Raji (cell line): ENCODE data around the gene BAZ2B.

Experiments used
- POLR2A ChIP-seq: IDR thresholded peaks from 2 replicates; pipeline ENCODE4 v1.6.1; 2011; ENCODE audit warnings: low read depth, low read length, control low read depth; ENCODE audit not compliant: insufficient read depth

Gene BAZ2B

DNA sequence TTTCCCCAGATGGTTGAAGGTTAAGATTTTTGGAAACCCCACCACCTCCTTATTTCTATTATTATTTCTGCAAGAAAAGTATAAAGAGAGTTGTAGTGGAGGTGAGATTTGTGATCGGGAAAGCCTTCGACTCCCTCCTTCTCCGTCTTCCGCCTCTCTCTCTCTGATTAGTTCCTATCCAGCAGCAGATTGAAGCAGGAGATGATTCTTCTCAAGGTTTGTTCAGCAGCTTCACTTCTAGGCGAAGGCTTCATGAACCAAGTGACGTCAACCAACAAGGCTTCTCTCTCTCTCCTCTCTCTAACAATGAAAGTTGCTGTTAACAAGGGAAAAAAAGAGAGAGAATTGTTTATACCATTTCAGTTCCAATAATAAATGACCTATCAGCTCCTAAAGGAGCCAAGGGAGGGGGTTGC lies at the start of gene BAZ2B:
BAZ2B (minus strand) TSS at position 263 of the 416 bp plus-strand sequence. CDS start 137,829 bp downstream, outside the sequence.
- TF ChIP-seq POLR2A: no peak

- no peak for TF ChIP-seq POLR2A
These were observed 44.9 kb upstream of the BAZ2B start for GRCh38 chr2:159661286-159661685.

DNA sequence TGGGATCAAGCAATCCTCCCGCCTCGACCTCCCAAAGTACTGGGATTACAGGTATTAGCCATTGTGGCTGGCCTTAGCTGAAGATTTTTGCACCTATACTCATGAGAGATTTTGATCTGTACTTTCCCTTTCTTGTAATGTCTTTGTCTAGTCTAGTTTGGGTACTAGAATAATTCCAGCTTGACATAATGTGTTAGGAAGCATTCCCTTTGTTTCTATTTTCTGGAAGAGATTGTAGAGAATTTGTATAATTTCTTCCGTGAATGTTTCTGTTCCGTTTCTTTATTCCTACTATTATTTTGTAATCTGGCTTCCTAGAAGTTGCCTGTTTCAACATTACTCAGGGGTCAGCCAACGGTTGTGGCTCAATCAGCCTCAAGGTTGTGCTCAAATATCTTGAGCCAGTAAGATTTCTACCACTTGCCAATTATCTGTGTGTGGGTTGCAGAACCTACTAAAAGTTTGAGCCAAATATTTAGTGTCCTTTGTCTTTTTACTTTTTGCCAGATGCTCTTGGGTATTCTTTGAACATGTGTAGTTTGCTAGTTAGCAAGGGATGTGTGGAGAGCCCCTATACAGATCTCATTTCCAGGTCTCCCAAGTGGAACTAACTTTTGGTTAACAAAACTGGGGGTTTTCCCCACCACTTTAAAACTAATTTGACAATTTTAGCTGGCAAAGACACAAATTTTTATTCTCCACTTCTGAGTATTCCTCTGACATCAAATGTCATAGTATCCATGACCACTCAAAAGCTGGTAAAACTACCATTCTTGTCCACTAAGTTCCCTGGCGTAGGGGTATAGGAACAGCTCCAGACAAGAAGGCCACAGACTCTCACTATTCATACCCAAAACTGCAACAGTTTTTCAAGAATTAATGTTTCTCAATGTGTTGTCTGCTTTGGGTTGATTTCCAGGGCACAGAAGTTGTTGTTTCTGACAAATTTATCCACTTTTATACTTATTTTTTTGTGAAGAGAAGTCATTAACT lies 42.8 kb upstream of the BAZ2B start:
- no peak for TF ChIP-seq POLR2A

GRCh38 chr2:159653962-159654361 lies 37.6 kb upstream of the BAZ2B start:
- TF ChIP-seq POLR2A: no peak

DNA sequence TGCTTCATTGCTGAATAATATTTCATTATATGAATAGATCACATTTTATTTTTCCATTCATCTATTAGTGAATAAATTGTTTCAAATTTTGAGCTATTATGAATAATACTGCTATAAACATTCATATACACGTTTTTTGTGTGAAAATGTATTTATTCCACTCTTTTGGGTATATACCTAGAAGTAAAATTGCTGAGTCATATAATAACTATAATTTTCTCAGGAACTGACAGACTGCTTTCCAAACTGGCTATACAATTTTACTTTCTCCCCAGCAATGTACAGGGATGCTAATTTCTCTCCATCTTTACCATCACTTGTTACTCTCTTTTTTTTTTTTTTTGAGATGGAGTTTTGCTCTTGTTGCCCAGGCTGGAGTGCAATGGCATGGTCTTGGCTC lies 35.5 kb upstream of the BAZ2B start:
- TF ChIP-seq POLR2A: no peak

DNA sequence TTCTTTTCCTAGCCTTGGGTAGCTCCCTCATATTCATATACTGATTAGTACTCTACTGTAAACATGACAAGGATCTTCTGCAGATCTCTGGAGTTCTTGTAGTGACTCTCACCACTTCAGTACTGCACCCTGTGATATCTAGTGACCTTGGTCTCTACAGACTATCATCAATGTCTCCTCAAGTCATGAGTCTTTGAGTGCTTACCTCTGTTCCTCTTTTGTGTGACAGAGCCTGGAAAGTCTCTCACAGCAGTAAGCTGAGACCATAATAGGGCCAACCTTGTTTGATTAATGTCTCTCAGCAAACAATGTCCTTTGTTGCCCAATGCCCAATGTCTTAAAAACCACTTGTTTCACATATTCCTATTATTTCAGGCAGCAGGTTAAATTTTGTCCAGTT lies 34.2 kb upstream of the BAZ2B start:
- no peak for TF ChIP-seq POLR2A

DNA sequence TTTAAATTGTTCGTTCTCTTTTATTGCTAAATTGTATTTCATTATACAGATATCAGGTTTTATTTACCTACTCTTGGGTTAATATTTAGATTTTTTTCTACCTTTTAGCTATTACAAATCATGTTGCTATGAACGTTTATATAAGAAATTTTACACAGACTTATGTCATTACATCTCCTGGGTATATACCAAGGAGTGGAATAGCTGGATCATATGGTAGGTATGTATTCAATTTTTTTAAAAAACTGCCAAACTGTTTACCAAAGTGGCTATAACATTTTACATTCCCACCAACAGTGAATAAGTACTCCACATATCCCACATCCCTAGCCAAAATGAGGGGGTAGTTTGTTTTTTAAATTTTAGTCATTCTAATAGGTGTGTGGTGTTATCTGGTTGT lies 32.3 kb upstream of the BAZ2B start:
- TF ChIP-seq POLR2A: no peak

- TF ChIP-seq POLR2A: no peak
These were observed 31.3 kb upstream of the BAZ2B start for GRCh38 chr2:159647667-159648066.

DNA sequence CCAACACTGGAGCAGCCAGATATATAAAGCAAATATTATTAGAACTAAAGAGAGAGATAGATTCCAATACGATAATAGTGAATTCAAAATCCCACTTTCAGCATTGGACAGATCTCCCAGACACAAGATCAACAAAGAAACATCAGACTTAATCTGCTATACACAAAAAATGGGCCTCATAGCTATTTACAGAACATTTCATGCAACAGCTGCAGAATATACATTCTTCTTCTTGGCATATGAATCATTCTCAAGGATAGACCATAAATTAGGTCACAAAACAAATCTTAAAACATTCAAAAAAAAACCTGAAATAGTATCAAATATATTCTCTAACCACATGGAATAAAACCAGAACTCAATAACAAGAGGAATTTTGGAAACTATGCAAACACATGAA lies 23.8 kb upstream of the BAZ2B start:
- no peak for TF ChIP-seq POLR2A

DNA sequence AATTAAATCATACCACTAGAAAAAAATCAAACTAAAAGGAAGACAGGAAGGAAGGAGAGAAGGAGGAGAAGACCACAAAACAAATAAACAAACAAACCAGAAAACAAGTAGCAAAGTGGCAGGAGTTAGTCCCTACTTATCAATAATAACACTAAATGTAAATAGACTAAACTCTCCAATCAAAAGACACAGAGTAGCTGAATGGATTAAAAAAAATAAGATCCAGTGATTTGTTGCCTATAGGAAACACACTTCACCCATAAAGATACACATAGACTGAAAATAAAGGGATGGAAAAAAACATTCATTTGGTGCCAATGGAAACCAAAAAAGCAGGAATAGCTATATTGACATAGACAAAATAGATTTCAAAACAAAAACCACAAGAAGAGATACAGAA lies 23.4 kb upstream of the BAZ2B start:
- TF ChIP-seq POLR2A: no peak

GRCh38 chr2:159639071-159639470 lies 22.7 kb upstream of the BAZ2B start:
- no peak for TF ChIP-seq POLR2A

GRCh38 chr2:159637988-159638501 lies 21.7 kb upstream of the BAZ2B start:
- TF ChIP-seq POLR2A: no peak

GRCh38 chr2:159637240-159637639 lies 20.9 kb upstream of the BAZ2B start:
- no peak for TF ChIP-seq POLR2A

DNA sequence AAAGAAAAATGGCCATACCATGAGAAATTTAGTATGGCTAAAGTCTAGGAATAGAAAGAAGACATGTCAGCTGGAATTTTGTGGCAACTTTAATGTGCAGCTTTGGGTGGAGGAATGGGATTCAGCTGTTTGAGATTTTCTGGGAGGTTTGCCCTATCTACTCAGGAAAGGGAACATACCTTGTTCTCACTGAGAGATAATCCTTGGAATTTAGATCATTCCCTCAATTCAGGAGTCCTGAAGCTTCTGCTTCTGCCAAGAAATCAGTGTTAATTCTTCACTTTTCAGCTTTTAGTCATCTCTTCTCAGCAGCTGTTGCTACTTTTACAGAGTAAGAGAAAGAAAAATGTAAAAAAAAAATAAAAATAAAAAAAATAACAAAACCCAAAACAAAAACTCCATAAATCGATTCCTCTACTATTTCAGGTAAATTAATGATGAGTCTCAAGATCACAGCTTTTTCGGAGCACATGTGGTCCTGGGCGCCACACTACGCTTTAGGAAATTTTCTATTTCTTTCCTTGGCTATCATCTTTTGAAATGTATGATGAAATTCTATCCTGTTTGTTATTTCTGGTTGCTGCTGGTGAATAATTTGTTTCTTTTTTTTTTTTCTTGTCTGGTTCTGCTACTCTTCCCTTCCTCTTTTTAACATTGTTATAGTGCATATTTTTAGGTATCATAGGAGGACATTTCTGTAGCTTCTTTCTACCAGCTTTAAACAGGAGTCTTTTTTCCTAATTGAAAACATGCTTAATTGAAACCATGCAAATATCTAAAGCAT lies 18.9 kb upstream of the BAZ2B start:
- no peak for TF ChIP-seq POLR2A

DNA sequence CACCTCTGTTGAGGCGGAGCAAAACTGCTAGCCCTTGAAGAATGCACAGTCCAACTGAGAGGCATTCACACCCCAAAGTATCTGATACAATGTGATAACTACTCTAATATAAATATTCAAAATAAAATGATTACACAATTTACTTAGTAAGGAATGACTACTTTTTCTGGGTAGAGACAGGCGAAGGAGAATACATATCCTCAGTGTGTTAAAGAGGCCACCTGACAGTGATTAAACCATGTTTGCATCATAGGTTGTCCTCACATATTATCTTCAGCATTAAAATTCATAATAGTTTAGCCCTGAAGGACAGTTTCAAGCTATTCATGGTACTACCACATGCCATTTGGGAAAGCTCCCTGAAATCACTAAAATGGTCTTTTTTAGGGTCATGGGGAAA lies 16.9 kb upstream of the BAZ2B start:
- no peak for TF ChIP-seq POLR2A

DNA sequence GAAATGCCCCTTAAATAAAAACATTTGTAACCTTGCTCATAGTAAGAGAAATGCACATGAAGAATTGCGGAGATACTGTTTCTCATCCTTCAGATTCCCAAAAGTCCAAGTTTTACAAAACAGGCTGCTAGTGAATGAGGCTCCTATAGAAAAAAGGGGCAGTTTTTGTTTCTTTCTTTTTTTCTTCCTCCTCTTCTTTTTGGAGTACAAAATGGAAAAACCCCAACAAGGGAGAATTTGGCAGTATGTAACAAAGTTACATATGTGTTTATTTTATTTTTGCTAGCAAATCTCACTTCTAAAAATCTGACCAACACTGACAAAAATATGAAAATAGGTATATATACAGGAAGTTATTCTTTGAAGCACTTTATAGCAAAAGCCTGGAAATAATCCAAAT lies 7.1 kb upstream of the BAZ2B start:
- TF ChIP-seq POLR2A: no peak
